GM12873 (cell line): Measurements from ENCODE around the gene PIGV.

Experiments used
- CTCF ChIP-seq: IDR thresholded peaks from 2 replicates; pipeline ENCODE4 v1.5.1; 2012; ENCODE audit warnings: low read depth, mild to moderate bottlenecking, moderate library complexity, low read length, control low read depth; ENCODE audit not compliant: insufficient read depth; ENCODE audit errors: missing control alignments

The PIGV gene

GRCh38 chr1:26829184-26829911, 41.6 kb downstream of the PIGV start:
- TF ChIP-seq CTCF = no peak

- TF ChIP-seq CTCF = no peak
Observed at GRCh38 chr1:26831059-26831458, 43.3 kb downstream of the PIGV start.

GRCh38 chr1:26831546-26832248, 43.9 kb downstream of the PIGV start:
- no peak for TF ChIP-seq CTCF

- no peak for TF ChIP-seq CTCF
Observed at GRCh38 chr1:26832249-26832960, 44.7 kb downstream of the PIGV start.

GRCh38 chr1:26833432-26834405, 46.0 kb downstream of the PIGV start:
- TF ChIP-seq CTCF = peak; percentile 49

- TF ChIP-seq CTCF = peak; percentile 14
Observed at GRCh38 chr1:26838474-26839338, 51.0 kb downstream of the PIGV start.
